ENCODE results near the gene FER1L5. TPM values are rescaled to one million over a fixed set of nuclear protein-coding genes. Genes with fewer than 3 reads are reported as not detected.

Gene FER1L5
- total RNA-seq, 1 donor from 2014 or later, result 0.51 TPM

GRCh38 chr2:96668771-96669170 lies 26.2 kb downstream of the FER1L5 start:
- H3K27me3 Mint-ChIP-seq (ENCODE audit: unreplicated experiment), result peaks cover 3% of the 10 kb centered on the region
- no peak for DNase-seq
- no peaks in the 10 kb centered on the region for H3K4me1 Mint-ChIP-seq (ENCODE audit: low read depth, unreplicated experiment)
- no peaks in the 10 kb centered on the region for H3K36me3 Mint-ChIP-seq (ENCODE audit: unreplicated experiment)
- no peak overlapping the region for H3K27ac Mint-ChIP-seq (ENCODE audit: unreplicated experiment)
- no peak overlapping the region for H3K4me3 Mint-ChIP-seq (ENCODE audit: unreplicated experiment)
- peaks cover 1% of the 10 kb centered on the region for H3K9me3 Mint-ChIP-seq (ENCODE audit: unreplicated experiment)
- no peak for TF ChIP-seq CTCF (IDR thresholded peaks at IDR 0.05; ENCODE audit: partially characterized antibody, unreplicated experiment)

- H3K27ac Mint-ChIP-seq (ENCODE audit: unreplicated experiment), result no peak overlapping the region
- DNase-seq, result no peak
- no peak overlapping the region for H3K4me3 Mint-ChIP-seq (ENCODE audit: unreplicated experiment)
- no peaks in the 10 kb centered on the region for H3K36me3 Mint-ChIP-seq (ENCODE audit: unreplicated experiment)
- peaks cover 3% of the 10 kb centered on the region for H3K27me3 Mint-ChIP-seq (ENCODE audit: unreplicated experiment)
- H3K4me1 Mint-ChIP-seq (ENCODE audit: low read depth, unreplicated experiment), result no peaks in the 10 kb centered on the region
- TF ChIP-seq CTCF (IDR thresholded peaks at IDR 0.05; ENCODE audit: partially characterized antibody, unreplicated experiment), result no peak
- H3K9me3 Mint-ChIP-seq (ENCODE audit: unreplicated experiment), result peaks cover 2% of the 10 kb centered on the region
Observed at GRCh38 chr2:96669539-96670215, 27.1 kb downstream of the FER1L5 start.

GRCh38 chr2:96679848-96680247 lies 37.3 kb downstream of the FER1L5 start:
- no peak for TF ChIP-seq CTCF (IDR thresholded peaks at IDR 0.05; ENCODE audit: partially characterized antibody, unreplicated experiment)
- DNase-seq, result no peak

GRCh38 chr2:96680561-96681141 lies 38.1 kb downstream of the FER1L5 start:
- DNase-seq, result no peak
- no peaks in the 10 kb centered on the region for H3K27me3 Mint-ChIP-seq (ENCODE audit: unreplicated experiment)
- H3K27ac Mint-ChIP-seq (ENCODE audit: unreplicated experiment), result no peak overlapping the region
- no peaks in the 10 kb centered on the region for H3K36me3 Mint-ChIP-seq (ENCODE audit: unreplicated experiment)
- H3K4me1 Mint-ChIP-seq (ENCODE audit: low read depth, unreplicated experiment), result no peaks in the 10 kb centered on the region
- no peak for TF ChIP-seq CTCF (IDR thresholded peaks at IDR 0.05; ENCODE audit: partially characterized antibody, unreplicated experiment)
- no peaks in the 10 kb centered on the region for H3K9me3 Mint-ChIP-seq (ENCODE audit: unreplicated experiment)
- no peak overlapping the region for H3K4me3 Mint-ChIP-seq (ENCODE audit: unreplicated experiment)

More at GRCh38 chr2:96679848-96680247, 37.3 kb downstream of the FER1L5 start:
- Mint-ChIP-seq H3K27me3 (ENCODE audit: unreplicated experiment) (no peaks in the 10 kb centered on the region), H3K27ac (ENCODE audit: unreplicated experiment) (no peak overlapping the region), H3K9me3 (ENCODE audit: unreplicated experiment) (peaks cover under 1% of the 10 kb centered on the region), H3K4me1 (ENCODE audit: low read depth, unreplicated experiment) (no peaks in the 10 kb centered on the region), H3K36me3 (ENCODE audit: unreplicated experiment) (no peaks in the 10 kb centered on the region), H3K4me3 (ENCODE audit: unreplicated experiment) (no peak overlapping the region)

- no peak for DNase-seq
- H3K4me1 Mint-ChIP-seq (ENCODE audit: low read depth, unreplicated experiment), result no peaks in the 10 kb centered on the region
- H3K36me3 Mint-ChIP-seq (ENCODE audit: unreplicated experiment), result no peaks in the 10 kb centered on the region
- no peaks in the 10 kb centered on the region for H3K27me3 Mint-ChIP-seq (ENCODE audit: unreplicated experiment)
- H3K27ac Mint-ChIP-seq (ENCODE audit: unreplicated experiment), result no peak overlapping the region
- no peak overlapping the region for H3K4me3 Mint-ChIP-seq (ENCODE audit: unreplicated experiment)
- H3K9me3 Mint-ChIP-seq (ENCODE audit: unreplicated experiment), result no peaks in the 10 kb centered on the region
- TF ChIP-seq CTCF (IDR thresholded peaks at IDR 0.05; ENCODE audit: partially characterized antibody, unreplicated experiment), result no peak
Observed at GRCh38 chr2:96681540-96681939, 39.0 kb downstream of the FER1L5 start.

All from glutamatergic neuron (in vitro differentiated cells).